H1 (cell line): Measurements from ENCODE around the gene AGPAT4. TPM values are rescaled to one million over a fixed set of nuclear protein-coding genes. Genes with fewer than 3 reads are reported as not detected.

Experiments
- CTCF ChIA-PET: fragments of 300-600 bp; sonication (Branson Sonifier 250); formaldehyde crosslinking; loops from one replicate; lab custom pipeline; 2021; ENCODE audit not compliant: partially characterized antibody; lab: Charles Lee
- POLR2A ChIA-PET: fragments of 300-600 bp; sonication (Branson Sonifier 250); formaldehyde crosslinking; loops from one replicate; lab custom pipeline; 2021; ENCODE audit warnings: inconsistent platforms; ENCODE audit not compliant: partially characterized antibody; lab: Charles Lee
- DNase-seq, 2 experiments: peaks; one replicate each; pipeline versions ENCODE4 v3.0.0 to v3.0.0-alpha.2; 2010 to 2022; ENCODE audit warnings: low spot score in 2 of 2, low read depth in 1 of 2, mixed read lengths in 1 of 2
- FAIRE-seq: peaks from 2 replicates; lab custom pipeline; 2011; peaks lifted over from hg19 to GRCh38; lab: Jason Lieb, UNC
- H2AFZ ChIP-seq: 2 replicates; pipeline ENCODE4 v1.8.1; 2012; ENCODE audit warnings: low read length, inconsistent platforms
- H2AK5ac ChIP-seq: 2 replicates; pipeline ENCODE4 v1.6.1; 2013; ENCODE audit warnings: low read depth, low read length
- H2BK120ac ChIP-seq: replicated peaks from 2 replicates; pipeline ENCODE3; 2013; ENCODE audit warnings: low read depth, low read length, inconsistent platforms
- H2BK12ac ChIP-seq: 2 replicates; pipeline ENCODE4 v1.6.1; 2013; ENCODE audit warnings: low read depth, low read length
- H2BK15ac ChIP-seq: 2 replicates; pipeline ENCODE4 v1.6.1; 2013; ENCODE audit warnings: low read length
- H2BK20ac ChIP-seq: 2 replicates; pipeline ENCODE4 v1.6.1; 2013; ENCODE audit warnings: low read length
- H2BK5ac ChIP-seq: 2 replicates; pipeline ENCODE4 v1.6.1; 2013; ENCODE audit warnings: low read depth, low read length
- H3K14ac ChIP-seq: 2 replicates; pipeline ENCODE4 v1.6.1; 2013; ENCODE audit warnings: inconsistent platforms; ENCODE audit not compliant: insufficient read length
- H3K18ac ChIP-seq: 2 replicates; pipeline ENCODE4 v1.6.1; 2013; ENCODE audit warnings: low read length; ENCODE audit errors: extremely low read depth
- H3K23ac ChIP-seq: 2 replicates; pipeline ENCODE4 v1.6.1; 2013; ENCODE audit warnings: inconsistent platforms; ENCODE audit not compliant: insufficient read length
- H3K23me2 ChIP-seq: 2 replicates; pipeline ENCODE4 v1.6.1; 2013; ENCODE audit warnings: low read depth, low read length
- H3K27ac ChIP-seq: 2 replicates; pipeline ENCODE4 v1.6.1; 2011; ENCODE audit warnings: low read depth, low read length, inconsistent platforms
- H3K27me3 ChIP-seq, 4 experiments: replicated peaks in 1 of 4; 1 replicate in 1 of 4; 2 replicates in 3 of 4; pipeline versions ENCODE4 v1.6.1 to v1.8.1; 2011 to 2013; ENCODE audit warnings: low read length in 3 of 4, mild to moderate bottlenecking in 3 of 4, inconsistent platforms in 2 of 4, mixed read lengths in 2 of 4, moderate library complexity in 1 of 4; ENCODE audit not compliant: control insufficient read depth in 3 of 4, insufficient read depth in 3 of 4; ENCODE audit errors: extremely low read depth in 1 of 4
- H3K36me3 ChIP-seq, 4 experiments: 2 replicates each; pipeline versions ENCODE4 v1.6.1 to v1.8.1; 2011 to 2013; ENCODE audit warnings: mild to moderate bottlenecking in 4 of 4, low read length in 3 of 4, moderate library complexity in 2 of 4, control low read depth in 1 of 4, inconsistent platforms in 1 of 4; ENCODE audit not compliant: insufficient read depth in 4 of 4, control insufficient read depth in 2 of 4
- H3K4ac ChIP-seq: replicated peaks from 2 replicates; pipeline ENCODE3; 2013; ENCODE audit warnings: low read length, low read depth, mixed read lengths, inconsistent platforms; ENCODE audit not compliant: insufficient read length
- H3K4me1 ChIP-seq, 4 experiments: replicated peaks in 1 of 4; 1 replicate in 1 of 4; 2 replicates in 3 of 4; pipeline versions ENCODE4 v1.6.1 to v1.8.1; 2011 to 2013; ENCODE audit warnings: low read length in 3 of 4, inconsistent platforms in 2 of 4, mixed read lengths in 1 of 4; ENCODE audit not compliant: insufficient read depth in 4 of 4, control insufficient read depth in 3 of 4
- H3K4me2 ChIP-seq, 2 experiments: 2 replicates each; pipeline versions ENCODE4 v1.6.1 to v1.8.1; 2011 to 2013; ENCODE audit warnings: low read depth in 2 of 2, low read length in 2 of 2, control low read depth in 1 of 2, inconsistent platforms in 1 of 2, mild to moderate bottlenecking in 1 of 2; ENCODE audit not compliant: insufficient read depth in 1 of 2
- H3K4me3 ChIP-seq, 4 experiments: fragments of 200-600, 300-600 bp in 1 of 4; sonication (generic), shearing (Covaris generic), sonication (Bioruptor Twin) in 1 of 4; 2 replicates each; pipeline versions ENCODE4 v1.5.1 to v1.8.1; 2011 to 2016; ENCODE audit warnings: low read length in 4 of 4, low read depth in 3 of 4, control low read depth in 2 of 4, inconsistent platforms in 2 of 4, mild to moderate bottlenecking in 2 of 4, mixed read lengths in 1 of 4, moderate library complexity in 1 of 4; ENCODE audit not compliant: insufficient read depth in 2 of 4; ENCODE audit errors: extremely low read depth in 1 of 4
- H3K56ac ChIP-seq: replicated peaks from 2 replicates; pipeline ENCODE3; 2013; ENCODE audit warnings: low read depth, mild to moderate bottlenecking, mixed read lengths, low read length, inconsistent platforms; ENCODE audit not compliant: insufficient read length
- H3K79me1 ChIP-seq: 2 replicates; pipeline ENCODE4 v1.6.1; 2013; ENCODE audit warnings: low read depth, low read length, control low read depth
- H3K79me2 ChIP-seq, 2 experiments: 2 replicates each; pipeline versions ENCODE4 v1.6.1 to v1.8.1; 2012 to 2013; ENCODE audit warnings: low read length in 2 of 2, mild to moderate bottlenecking in 2 of 2, inconsistent platforms in 1 of 2; ENCODE audit not compliant: insufficient read depth in 2 of 2, control insufficient read depth in 1 of 2
- H3K9ac ChIP-seq, 4 experiments: replicated peaks in 1 of 4; 1 replicate in 1 of 4; 2 replicates in 3 of 4; pipeline versions ENCODE4 v1.6.1 to v1.8.1; 2011 to 2013; ENCODE audit warnings: low read depth in 3 of 4, low read length in 3 of 4, control low read depth in 2 of 4, mild to moderate bottlenecking in 2 of 4, moderate library complexity in 2 of 4, inconsistent platforms in 1 of 4; ENCODE audit errors: extremely low read depth in 1 of 4
- H3K9me3 ChIP-seq, 2 experiments: 2 replicates each; pipeline versions ENCODE4 v1.6.1 to v1.8.1; 2012 to 2013; ENCODE audit warnings: mild to moderate bottlenecking in 2 of 2, moderate library complexity in 2 of 2, control low read depth in 1 of 2, inconsistent platforms in 1 of 2, low read depth in 1 of 2, low read length in 1 of 2, mixed read lengths in 1 of 2; ENCODE audit not compliant: insufficient read depth in 2 of 2
- H4K20me1 ChIP-seq, 2 experiments: replicated peaks in 1 of 2; 2 replicates each; pipeline versions ENCODE3 to v1.8.1; 2011 to 2013; ENCODE audit warnings: inconsistent platforms in 2 of 2, low read length in 2 of 2, mild to moderate bottlenecking in 1 of 2; ENCODE audit not compliant: insufficient read depth in 2 of 2, control insufficient read depth in 1 of 2
- H4K5ac ChIP-seq: 2 replicates; pipeline ENCODE4 v1.6.1; 2013; ENCODE audit warnings: low read length, low read depth, mixed read lengths, inconsistent platforms; ENCODE audit not compliant: insufficient read length
- H4K8ac ChIP-seq: 2 replicates; pipeline ENCODE4 v1.8.0; 2013; ENCODE audit warnings: mild to moderate bottlenecking, moderate library complexity, low read length, inconsistent platforms; ENCODE audit not compliant: insufficient read depth; ENCODE audit errors: extremely low read depth
- H4K91ac ChIP-seq: replicated peaks from 2 replicates; pipeline ENCODE3; 2013; ENCODE audit warnings: low read length, mixed read lengths, inconsistent platforms; ENCODE audit not compliant: insufficient read length
- ATF2 ChIP-seq: IDR thresholded peaks from 2 replicates; pipeline ENCODE4 v1.6.1; 2012; ENCODE audit warnings: low read length, inconsistent platforms
- BACH1 ChIP-seq: IDR thresholded peaks from 2 replicates; pipeline ENCODE4 v1.6.1; 2012; ENCODE audit warnings: low read length, improper control_type of control experiment
- BCL11A ChIP-seq, 2 experiments: IDR thresholded peaks; one replicate each; pipeline ENCODE4 v1.6.1; 2011; ENCODE audit warnings: low read depth in 2 of 2, low read length in 2 of 2, mild to moderate bottlenecking in 2 of 2
- HDAC6 ChIP-seq: IDR thresholded peaks from one replicate; pipeline ENCODE4 v1.7.1; 2012; ENCODE audit warnings: low read depth, mild to moderate bottlenecking, inconsistent platforms, low read length, moderate library complexity
- KDM1A ChIP-seq: fragments of 200-600, 300-600 bp; sonication (generic); IDR thresholded peaks from 2 replicates; pipeline ENCODE4 v1.7.1; 2016; ENCODE audit warnings: mild to moderate bottlenecking, low read length, borderline replicate concordance
- MAFK ChIP-seq: IDR thresholded peaks from 2 replicates; pipeline ENCODE4 v1.6.1; 2012; ENCODE audit warnings: low read depth, mild to moderate bottlenecking, improper control_type of control experiment, low read length
- POLR2A ChIP-seq, 2 experiments: IDR thresholded peaks; 1 replicate in 1 of 2; 2 replicates in 1 of 2; pipeline ENCODE4 v1.6.1; 2011; ENCODE audit warnings: low read depth in 2 of 2, low read length in 2 of 2, mild to moderate bottlenecking in 2 of 2; ENCODE audit errors: control extremely low read depth in 1 of 2
- SIX5 ChIP-seq: IDR thresholded peaks from 2 replicates; pipeline ENCODE4 v1.6.1; 2011; ENCODE audit warnings: mild to moderate bottlenecking, low read depth, low read length
- SP1 ChIP-seq: IDR thresholded peaks from 2 replicates; pipeline ENCODE4 v1.6.1; 2011; ENCODE audit warnings: low read depth, low read length
- SUZ12 ChIP-seq: fragments of 200-600 bp; sonication (generic); IDR thresholded peaks from 2 replicates; pipeline ENCODE4 v1.6.1; 2012; ENCODE audit warnings: mild to moderate bottlenecking, inconsistent platforms, low read length, moderate library complexity, mixed read lengths
- TAF1 ChIP-seq: IDR thresholded peaks from 2 replicates; pipeline ENCODE4 v1.6.1; 2011; ENCODE audit warnings: mild to moderate bottlenecking, low read depth, low read length
- TAF7 ChIP-seq: optimal IDR thresholded peaks from 2 replicates; pipeline ENCODE3; 2011; ENCODE audit warnings: low read depth, mild to moderate bottlenecking, inconsistent platforms, low read length, moderate library complexity, borderline replicate concordance
- TBP ChIP-seq: IDR thresholded peaks from 2 replicates; pipeline ENCODE4 v1.6.1; 2011; ENCODE audit warnings: low read depth, low read length, improper control_type of control experiment
- ZNF274 ChIP-seq: IDR thresholded peaks from 2 replicates; pipeline ENCODE4 v1.7.0; 2012; ENCODE audit warnings: low read length, borderline replicate concordance; ENCODE audit errors: extremely low read depth
- WGBS, 2 experiments: shearing (Covaris generic) in 1 of 2; methylation state at CpG; one replicate each; pipeline versions ENCODE4 v1.1.6 to v1.1.7; 2013 to 2015; ENCODE audit warnings: low lambda C conversion rate in 2 of 2, mixed read lengths in 2 of 2, inconsistent platforms in 1 of 2, low coverage in 1 of 2, missing lambda C conversion rate in 1 of 2; ENCODE audit not compliant: insufficient replicate concordance in 2 of 2, insufficient coverage in 1 of 2, insufficient read length in 1 of 2; ENCODE audit errors: extremely low coverage in 1 of 2, missing lambda C conversion rate in 1 of 2; 5-methylcytosine and 5-hydroxymethylcytosine counted together
- polyA plus RNA-seq, 7 experiments: library from polyadenylated mRNA; depleted of rRNA in 3 of 7; stranded (reverse) in 5 of 7; unstranded in 2 of 7; fragments of >200 nt in 5 of 7; fragments of 200-250 nt in 2 of 7; gene quantifications; 1 replicate in 5 of 7; 2 replicates in 1 of 7; 4 replicates in 1 of 7; pipeline versions ENCODE4 v1.2.1 to v1.2.3, GENCODE V29; 2011 to 2013; ENCODE audit warnings: missing spikeins in 2 of 7, mixed read lengths in 2 of 7
- total RNA-seq: library from RNA; stranded (reverse); fragmentation: NEBNext Ultra II Directional; extraction: Animal tissue kit (Norgen Biotek cat#: 25700); gene quantifications from 2 replicates; pipeline ENCODE4 v1.2.1, GENCODE V29; 2021

Gene AGPAT4
- total and polyA plus RNA-seq, 2 of the 8 experiments (the other 6 are each of a cell fraction or from before 2014, with no cell fraction given) = 13.5 to 23.8 TPM

- FAIRE-seq (no peak), DNase-seq (no peak)
- H3K18ac ChIP-seq = no peak overlapping the region
- H3K4me1 ChIP-seq = peaks cover 0 to 18% (median 12%) of the 10 kb centered on the region in 4 experiments; a peak in 5 of 7 replicates
- no peak overlapping the region for H3K27ac ChIP-seq
- no peak overlapping the region for H4K91ac ChIP-seq
- H3K36me3 ChIP-seq = peaks cover 0 to 5% (median 0%) of the 10 kb centered on the region in 4 experiments; a peak in 2 of 8 replicates
- H2AK5ac ChIP-seq = no peak overlapping the region
- WGBS, 2 experiments = 88% methylated on average over 5 of the region's 5 CpGs; no CpG with 5 or more reads in 1 of the 2 experiments
- no peak overlapping the region for H3K4ac ChIP-seq
- no peak overlapping the region for H2BK12ac ChIP-seq
- no peak overlapping the region for H3K14ac ChIP-seq
- POLR2A ChIA-PET = interaction anchor here (1.0 kb wide), 1 partner anchor 9 kb away, joined by 3 read pairs; no protein-coding TSS in a partner anchor
- H3K4me3 ChIP-seq = no peak overlapping the region
- peaks cover 20% of the 10 kb centered on the region for H3K79me1 ChIP-seq
- no peak overlapping the region for H4K8ac ChIP-seq
- H2BK120ac ChIP-seq = no peak overlapping the region
- no peaks in the 10 kb centered on the region for H3K27me3 ChIP-seq
- no peak overlapping the region for H3K4me2 ChIP-seq
- H4K20me1 ChIP-seq = peaks cover 0 to 14% of the 10 kb centered on the region in 2 experiments
- peaks cover 9% of the 10 kb centered on the region for H3K23me2 ChIP-seq
- H3K23ac ChIP-seq = no peak overlapping the region
- TF ChIP-seq KDM1A = no peak
- no peak for TF ChIP-seq MAFK
- TF ChIP-seq HDAC6 = no peak
- no peak for TF ChIP-seq SUZ12
- TF ChIP-seq ZNF274 = no peak
- no peak for TF ChIP-seq BACH1
- no peak for TF ChIP-seq TAF1
- TF ChIP-seq SIX5 = no peak
- no peak for TF ChIP-seq BCL11A (IDR thresholded peaks at IDR 0.05; ENCODE audit: low read depth in 2 of 2, low read length in 2 of 2)
- no peak for TF ChIP-seq TAF7
- no peak for TF ChIP-seq ATF2
- TF ChIP-seq SP1 = no peak
- no peak for TF ChIP-seq TBP
- TF ChIP-seq POLR2A (IDR thresholded peaks at IDR 0.05; ENCODE audit: control extremely low read depth in 1 of 2, low read depth in 2 of 2, low read length in 2 of 2) = no peak
- H2AFZ ChIP-seq = no peak overlapping the region
- H4K5ac ChIP-seq = no peak overlapping the region
- H2BK5ac ChIP-seq = no peak overlapping the region
- H2BK20ac ChIP-seq = no peak overlapping the region
- peaks cover 12 to 71% of the 10 kb centered on the region in 2 experiments for H3K79me2 ChIP-seq
- no peaks in the 10 kb centered on the region for H3K9me3 ChIP-seq
- CTCF ChIA-PET = interaction anchor here (0.6 to 2.9 kb wide), 7 partner anchors 11 to 564 kb away, joined by 3 to 14 read pairs (median 4); no protein-coding TSS in a partner anchor
- H3K56ac ChIP-seq = no peak overlapping the region
- H3K9ac ChIP-seq = no peak overlapping the region
- H2BK15ac ChIP-seq = no peak overlapping the region
These were observed 3.7 kb downstream of the AGPAT4 start for GRCh38 chr6:161270116-161270515.
